Stimulated activated CD4-positive, alpha-beta T cell treated with anti-CD3 and anti-CD28 coated beads, Interleukin-4, amount 100 ng/mL, for 4 hours (primary cell): ENCODE measurements around the gene NR2F2.

ENCODE experiments used
- DNase-seq, 2 experiments: peaks; one replicate each; pipeline ENCODE4 v3.0.0-alpha.2; 2020

The NR2F2 gene

DNA sequence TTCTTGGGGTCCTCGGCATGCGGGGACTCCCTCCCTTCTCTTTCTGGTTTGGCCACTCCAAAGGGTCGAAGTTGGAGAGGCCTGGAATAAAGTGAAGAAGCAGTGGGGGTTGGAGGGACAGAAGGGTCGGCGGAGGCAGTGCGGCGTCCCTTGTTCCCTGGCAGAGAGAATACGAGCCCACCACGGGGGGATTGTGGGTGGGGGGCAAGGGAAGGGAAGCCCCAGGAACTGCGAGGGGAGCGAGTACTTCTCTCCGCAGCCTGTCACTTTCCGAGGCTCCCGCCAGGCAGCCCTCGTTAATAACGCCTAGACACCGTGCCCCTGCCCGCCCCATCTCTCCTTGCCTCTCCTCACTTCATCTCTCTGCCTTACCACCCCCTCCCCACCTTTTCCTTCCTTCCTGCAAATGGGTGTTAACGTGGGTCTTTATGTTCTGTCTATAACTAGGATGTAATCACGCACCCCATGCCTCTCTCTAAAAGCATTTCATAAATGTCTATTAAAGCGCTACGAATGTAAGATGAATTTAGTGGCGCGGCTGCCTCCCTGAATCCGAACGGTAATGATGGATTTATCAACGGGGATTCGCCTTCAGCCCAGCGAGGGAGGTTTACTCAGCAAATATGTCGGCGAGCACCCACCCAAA, 13.7 kb downstream of the NR2F2 start:
- DNase-seq, result no peak

DNA sequence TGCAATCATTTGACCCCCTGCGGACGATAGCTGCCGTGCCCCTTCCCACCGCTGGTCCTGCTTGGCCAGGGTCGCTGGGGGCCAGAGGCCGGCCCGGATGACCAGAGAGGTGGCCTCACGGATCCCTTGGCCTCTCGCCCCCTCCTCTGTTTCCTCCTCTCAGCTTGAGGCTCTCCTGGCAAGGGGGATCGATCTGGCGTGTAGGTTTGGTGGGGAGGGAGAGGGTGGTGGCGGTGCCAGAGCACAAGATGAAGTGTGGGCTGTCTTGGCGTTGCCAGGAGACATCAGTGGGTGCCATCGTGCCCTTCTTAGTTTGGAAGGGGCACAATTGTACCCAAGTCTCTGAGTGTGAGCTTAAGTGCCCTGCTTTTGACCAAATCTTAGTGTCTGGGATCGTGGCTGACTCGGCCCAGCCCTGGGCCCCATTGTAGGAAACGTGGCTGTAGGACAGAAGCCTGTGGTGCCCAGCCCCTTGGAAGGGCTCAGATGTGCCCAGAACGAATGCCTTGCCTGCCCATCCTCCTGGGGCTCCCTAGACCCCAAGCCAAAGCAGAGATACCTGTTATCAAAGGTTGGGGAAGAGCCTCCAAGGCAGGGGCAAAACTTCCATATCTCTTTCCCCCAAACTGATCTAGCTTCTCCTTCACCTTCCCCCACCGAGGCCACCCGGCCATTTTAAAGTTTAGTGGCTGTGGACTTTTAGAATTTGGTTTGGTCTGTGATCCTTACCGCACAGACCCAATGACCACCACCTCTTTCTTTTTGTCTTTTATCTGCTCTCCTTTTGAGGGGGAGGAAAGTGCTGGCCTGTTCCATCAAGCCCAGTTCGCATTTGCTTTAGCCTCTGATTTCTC, 14.4 kb downstream of the NR2F2 start:
- no peak for DNase-seq

GRCh38 chr15:96345560-96346399, 15.3 kb downstream of the NR2F2 start:
- no peak for DNase-seq

GRCh38 chr15:96346409-96346970, 16.0 kb downstream of the NR2F2 start:
- DNase-seq, result no peak

GRCh38 chr15:96347181-96348111, 16.9 kb downstream of the NR2F2 start:
- DNase-seq, result no peak

- no peak for DNase-seq
Measured at GRCh38 chr15:96348112-96349027, 17.9 kb downstream of the NR2F2 start.

DNA sequence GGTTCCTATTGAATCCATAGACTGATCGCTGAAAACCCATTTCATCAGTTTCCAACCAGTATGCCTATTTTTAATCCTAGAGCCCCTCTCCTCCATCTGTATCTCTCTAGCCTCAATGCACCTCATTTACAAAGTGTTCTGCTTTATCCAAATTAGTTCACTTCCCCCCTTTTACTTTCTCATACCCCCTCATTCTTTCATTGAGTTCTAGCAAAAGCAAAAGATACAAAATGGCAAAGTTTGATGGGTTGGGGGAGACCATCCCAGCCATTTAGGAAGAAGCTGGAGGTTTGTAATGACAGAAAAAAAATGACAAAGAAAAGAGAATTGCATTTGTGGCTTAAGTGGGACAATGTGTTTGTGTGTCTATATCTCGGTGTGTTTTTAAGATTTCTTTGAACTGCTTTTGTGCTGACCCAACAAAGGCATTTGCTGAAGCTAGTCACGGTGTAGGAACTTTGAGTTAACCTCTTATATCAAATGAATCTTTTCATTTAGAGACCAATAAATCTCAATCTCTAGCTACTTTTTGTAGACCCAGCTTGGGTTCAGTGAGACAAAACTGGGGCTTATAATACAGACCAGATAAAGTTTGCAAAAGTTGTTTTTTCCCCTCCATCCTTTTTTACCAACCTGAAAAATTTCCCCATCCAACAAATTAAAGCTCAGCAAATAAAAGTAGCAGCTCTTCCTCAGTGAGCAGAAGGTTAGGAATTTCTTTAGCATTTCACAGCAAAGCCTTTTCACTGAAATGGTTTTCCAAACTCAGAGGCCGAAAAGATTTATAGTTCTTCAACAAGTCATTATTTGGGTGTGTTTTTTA, 18.7 kb downstream of the NR2F2 start:
- no peak for DNase-seq

- no peak for DNase-seq
Measured at GRCh38 chr15:96349857-96350720, 19.6 kb downstream of the NR2F2 start.

DNA sequence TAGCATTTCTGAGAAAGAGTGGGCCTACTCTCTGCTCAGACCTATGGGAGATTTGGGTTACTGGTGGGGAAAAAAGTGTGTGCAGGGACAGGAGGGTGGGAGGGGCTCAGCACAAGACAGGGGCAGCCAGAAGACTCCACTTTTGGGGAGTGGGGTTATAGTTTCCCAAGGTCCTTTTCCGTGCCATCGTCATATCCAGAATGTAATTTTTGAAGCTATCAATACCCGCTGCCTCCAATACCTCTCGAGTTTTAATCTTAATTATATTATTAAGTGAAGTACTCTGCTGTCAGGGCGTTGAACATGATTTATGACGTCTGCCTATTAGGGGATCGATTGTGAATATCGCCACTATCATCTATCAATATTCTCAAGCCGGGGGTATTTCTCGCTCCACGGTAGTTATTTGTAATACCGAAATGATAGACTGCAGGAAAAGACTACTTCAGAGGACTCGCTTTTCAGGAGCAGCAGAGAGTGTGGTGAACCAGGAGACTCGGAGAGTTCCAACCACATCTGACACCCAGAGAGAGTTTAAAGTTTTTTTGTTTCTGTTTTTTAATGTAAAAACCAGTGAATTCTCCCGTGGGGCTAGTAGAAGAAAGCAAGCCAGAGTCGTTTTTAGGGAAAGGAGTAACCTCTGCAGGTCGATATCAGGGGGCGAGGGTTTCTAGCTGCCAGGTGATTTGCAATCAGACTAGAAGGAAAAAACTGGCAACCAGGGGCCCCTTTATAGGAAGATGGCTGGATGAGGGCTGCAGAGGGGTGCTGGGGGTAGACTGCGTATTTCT, 20.6 kb downstream of the NR2F2 start:
- no peak for DNase-seq

- DNase-seq, result no peak
Measured at GRCh38 chr15:96351761-96352603, 21.5 kb downstream of the NR2F2 start.

DNA sequence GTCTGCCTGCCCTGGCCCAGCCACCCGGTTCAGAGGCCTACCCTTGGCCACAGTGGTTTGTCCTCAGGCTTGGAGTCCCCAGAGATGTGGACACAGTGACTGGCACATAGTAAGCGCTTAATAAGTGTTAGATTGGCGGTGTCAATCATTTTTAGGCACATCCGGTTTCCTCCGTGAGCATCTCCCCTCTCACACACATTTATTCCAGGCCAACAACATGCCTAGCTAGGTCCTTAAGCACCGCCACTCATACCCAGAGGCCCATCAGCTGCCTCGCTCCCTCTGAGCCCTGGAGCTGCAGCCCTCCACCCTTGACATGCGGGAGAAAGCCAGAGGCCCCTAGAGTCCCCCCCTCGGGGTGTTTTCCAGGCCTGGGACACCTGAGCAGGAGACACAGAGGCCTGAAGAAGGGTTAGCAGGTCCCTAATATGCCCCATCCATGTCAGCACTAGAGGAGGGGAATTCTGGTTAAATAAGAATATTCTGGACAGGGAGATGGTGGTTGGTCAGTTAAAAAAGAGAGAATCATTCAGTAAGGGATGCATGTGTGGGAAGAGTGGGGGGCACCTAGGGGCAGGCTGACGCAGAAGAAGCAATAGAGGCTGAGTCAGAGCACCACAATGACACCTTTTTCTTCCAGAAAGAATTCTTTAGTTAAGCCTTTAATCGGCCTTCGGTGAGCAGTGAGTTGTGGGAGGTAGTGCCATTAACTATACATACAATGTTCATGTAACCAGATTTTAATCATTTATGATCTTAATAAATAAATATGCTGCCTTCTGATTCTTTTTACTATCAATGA, 22.3 kb downstream of the NR2F2 start:
- DNase-seq, result no peak

DNA sequence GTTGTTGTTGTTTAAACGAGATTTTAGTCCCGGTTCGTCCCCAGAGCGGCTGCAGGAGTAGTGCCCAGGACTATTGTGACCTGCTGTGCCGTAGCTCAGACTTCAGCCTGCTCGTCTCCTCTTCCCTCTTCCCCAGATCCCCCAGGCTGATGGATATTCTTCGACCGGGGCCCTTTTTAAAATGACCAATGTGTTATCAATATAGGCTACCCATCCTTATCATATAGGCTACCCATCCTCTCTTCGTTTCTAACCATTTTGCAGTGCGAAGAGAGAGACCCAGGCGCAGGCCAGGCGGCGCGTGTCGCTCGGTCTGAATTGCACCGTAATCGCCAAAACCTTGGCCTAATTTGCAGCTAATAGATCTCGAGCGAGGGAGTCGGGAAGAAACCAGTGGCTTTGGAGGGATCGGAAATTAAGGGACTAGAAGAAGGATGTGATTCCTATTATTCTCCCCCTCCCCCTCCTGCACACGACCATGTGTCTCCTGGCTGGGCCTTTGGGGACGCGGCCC, 23.0 kb downstream of the NR2F2 start:
- no peak for DNase-seq

DNA sequence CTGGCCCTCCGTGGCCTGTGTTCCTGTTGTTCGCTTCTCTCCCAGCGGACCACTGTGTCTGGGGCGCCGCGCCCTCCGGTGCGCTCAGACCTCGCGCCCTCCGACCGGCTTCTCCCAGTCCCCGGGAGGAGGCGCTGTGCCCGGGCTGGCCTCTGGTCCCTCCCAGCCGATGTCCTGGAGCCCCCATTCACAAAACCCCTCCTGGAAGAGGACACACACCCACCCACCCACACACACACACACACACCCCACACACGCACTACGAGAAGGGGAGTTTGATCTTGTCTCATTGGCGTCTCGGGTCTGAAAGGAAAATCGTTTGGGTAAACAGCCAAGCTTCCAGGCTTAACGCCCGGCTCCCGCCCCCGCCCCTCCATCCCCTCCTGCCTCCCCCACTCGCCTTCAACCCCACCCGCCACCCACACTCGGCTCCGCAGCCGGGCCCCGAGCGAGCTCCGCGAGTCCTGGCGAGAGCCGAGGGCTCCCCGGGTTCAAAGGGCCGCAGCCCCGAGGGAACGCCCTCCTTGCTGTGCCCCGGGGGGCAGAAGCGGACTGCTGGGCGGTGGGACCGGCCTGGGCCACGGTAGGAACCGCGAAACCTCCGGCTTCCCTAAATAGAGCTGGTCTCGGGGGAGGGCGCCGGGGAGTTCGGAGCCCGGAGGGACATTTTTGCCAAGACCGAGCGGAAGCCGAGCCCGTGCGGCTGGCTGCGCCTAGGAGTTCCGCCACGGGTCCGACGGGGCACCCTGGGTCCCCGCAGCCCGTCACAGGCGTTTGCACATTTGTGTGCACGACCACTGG, 23.6 kb downstream of the NR2F2 start:
- no peak for DNase-seq

DNA sequence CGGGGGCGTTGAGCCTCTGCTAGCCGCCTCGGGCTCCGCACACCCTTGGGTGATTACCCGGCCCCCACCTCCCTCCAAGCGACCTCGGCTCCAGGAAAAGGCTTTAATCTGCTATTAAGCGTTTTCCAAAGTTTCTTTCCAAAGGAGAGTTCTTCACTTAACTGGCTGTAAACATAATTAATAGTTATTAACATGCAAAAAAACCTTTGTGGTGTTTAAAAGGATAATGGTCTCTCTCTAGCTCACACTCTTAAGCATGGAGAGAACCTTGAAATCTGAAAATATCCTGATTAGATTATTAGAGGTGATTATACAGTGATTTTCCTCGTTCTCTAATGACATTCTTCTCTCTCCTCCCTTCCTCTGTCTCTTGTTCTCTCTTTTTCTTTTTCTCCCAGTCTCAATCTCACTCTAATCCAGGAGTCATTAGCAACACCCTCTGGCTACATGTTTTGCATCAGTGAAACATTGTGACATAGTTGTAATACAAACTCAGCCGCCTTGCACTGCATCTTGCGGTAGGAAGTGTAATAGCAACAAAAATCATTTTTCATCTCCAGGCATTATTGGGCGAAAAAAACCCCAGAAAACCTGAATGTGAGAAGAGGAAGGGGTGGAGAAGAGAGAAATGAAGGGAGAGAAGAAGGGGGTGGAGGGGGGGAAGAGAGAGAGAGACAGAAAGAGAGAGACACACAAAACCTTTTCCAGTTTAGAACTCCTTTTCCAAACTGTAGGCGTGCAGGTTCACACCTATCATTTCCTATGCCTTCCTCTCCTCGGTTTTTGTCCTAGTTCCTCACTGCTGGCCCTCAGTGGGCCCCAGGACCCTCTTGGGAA, 24.4 kb downstream of the NR2F2 start:
- no peak for DNase-seq
